Activated CD4-positive, alpha-beta T cell treated with anti-CD3 and anti-CD28 coated beads, Interleukin-2, amount 50 U/mL, for 24 hours (primary cell): ENCODE measurements around the gene PCYT1B.
"Not testable (repeated sequence)": the region's sequence is repeated elsewhere in the genome, so short reads cannot be mapped to it uniquely, and the experiment has no call there.

Experiments used
- DNase-seq, 2 donors: peaks; one replicate each; pipeline ENCODE4 v3.0.0-alpha.2; 2020; ENCODE audit warnings: low read depth in 1 of 2, low spot score in 1 of 2

The PCYT1B gene

DNA sequence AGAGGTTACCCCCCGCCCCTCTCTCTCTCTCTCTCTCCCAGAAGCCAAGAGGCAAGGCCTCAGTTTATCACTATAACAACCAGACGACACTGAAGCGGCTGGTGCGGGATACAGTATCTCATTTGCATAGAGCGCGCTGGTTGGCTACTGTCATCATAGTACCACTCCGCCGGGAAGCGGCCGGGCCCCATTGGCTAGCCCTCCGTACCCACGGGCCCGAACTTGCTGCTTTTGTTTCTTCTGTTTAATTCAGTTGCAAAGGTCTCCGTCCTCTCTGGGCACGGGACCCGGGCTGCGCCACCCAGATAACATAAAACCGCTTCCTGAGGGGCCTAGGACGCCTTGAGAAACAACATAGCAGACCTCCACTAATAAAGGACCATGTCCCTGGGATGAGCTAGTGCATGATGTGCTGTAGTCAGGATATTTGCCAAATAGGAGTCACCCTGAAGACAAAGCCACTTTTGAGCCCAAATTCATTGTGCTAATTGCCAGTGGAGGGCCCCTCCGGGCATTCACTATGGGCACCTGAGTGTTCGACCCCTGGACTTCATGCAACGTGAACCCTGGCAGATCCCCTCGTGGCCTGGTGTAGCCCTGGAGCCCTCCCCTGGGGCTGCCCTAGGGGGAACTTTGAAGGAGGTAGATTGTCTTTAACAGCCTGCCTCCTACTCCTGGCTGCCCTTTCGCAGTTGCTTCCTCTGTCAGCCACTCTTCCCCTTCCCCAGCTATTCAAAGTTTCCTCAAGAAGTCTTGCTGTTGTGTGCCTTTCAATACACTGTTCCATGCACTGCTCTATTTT, at the start of gene PCYT1B:
TSS of gene PCYT1B (minus strand) at position 91 of the 802 bp plus-strand sequence. CDS start 242 bp downstream, outside the sequence.
- peak; percentile 6 to 26 for DNase-seq

GRCh38 chrX:24696294-24696693, 49.1 kb upstream of the PCYT1B start:
- DNase-seq: no peak

DNA sequence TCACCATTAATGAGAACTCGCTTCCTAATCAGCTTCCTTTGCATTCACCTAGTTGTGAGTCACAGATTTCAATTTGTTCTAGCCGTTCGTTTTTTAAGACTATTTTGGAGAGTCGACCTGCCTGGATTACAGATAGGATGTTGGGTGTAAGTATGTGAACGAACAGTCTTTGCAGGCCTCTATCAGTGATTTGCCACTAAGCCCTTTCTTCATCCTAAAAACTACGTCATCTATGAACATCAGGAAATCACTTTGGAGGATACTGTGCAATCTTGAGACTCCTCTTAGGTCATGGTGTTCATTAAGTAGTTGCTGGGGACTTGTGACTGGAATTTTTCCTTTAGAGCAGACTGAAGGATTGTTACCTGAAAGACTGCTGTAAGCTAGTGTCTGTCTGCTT, 47.7 kb upstream of the PCYT1B start:
- DNase-seq: no peak

GRCh38 chrX:24693453-24694202, 46.5 kb upstream of the PCYT1B start, which contains the start of gene POLA1:
TSS of gene POLA1 (plus strand) at chrX:24693918. CDS start at chrX:24693962, 44 bp downstream.
- DNase-seq: peak; percentile 60 to 70

GRCh38 chrX:24692305-24692704, 45.2 kb upstream of the PCYT1B start:
- no peak for DNase-seq

GRCh38 chrX:24684048-24684447, 36.9 kb upstream of the PCYT1B start:
- DNase-seq: no peak

DNA sequence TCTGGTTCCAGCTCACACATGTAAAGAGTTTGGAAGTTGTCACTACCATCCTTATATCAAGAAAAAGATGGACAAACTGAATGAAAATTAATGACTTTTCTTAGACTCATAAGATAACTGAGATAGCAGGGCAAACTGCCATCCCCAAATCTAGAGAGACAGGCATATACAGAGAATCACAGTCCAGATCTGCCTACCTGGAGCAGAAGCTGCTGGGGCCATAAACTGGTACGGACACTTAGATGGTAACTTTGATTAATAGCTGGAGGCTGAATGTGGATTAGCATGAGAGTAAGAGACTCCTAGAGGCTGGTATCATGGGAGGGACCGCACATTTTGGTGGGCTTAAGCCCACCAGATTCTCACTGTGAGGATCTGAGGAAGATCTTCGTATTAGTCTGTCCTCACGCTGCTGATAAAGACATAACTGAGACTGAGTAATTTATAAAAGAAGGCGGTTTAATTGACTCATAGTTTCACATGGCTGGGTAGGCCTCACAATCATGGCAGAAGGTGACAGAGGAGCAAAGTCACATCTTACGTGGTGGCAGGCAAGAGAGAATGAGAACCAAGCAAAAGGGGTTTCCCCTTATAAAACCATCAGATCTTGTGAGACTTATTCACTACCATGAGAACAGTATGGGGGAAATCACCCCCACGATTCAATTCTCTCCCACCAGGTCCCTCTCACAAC, 35.7 kb upstream of the PCYT1B start:
- peak in 1 of 2 donors; percentile 37 for DNase-seq

DNA sequence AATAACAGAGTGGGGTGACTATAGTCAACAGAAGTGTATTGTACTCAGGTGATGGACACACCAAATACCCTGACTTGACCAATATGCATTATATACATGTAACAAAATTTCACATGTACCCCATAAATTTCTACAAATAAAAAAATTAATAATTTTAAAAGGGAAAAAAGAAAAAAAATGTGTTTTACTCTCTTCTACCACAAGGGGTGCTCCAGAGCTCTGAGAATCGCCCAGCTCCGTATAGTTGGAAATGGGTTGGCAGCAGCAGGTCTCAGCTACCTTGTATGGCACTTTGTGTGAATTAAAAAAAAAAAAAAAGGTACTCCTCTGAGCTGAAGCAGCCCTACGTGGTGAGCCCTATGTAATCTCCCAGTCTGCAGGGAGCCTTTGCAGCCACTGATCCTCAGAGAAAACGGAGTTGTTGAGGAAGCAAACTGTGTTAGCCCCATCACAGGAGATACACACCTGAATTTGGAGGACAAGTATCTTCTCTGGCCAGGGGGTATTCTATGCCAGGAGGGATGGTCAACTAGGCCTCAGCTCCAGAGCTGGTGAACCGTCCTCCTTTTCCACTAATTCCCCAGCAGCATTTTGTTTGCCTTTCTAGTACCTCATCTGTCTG, 29.4 kb upstream of the PCYT1B start:
- no peak for DNase-seq

DNA sequence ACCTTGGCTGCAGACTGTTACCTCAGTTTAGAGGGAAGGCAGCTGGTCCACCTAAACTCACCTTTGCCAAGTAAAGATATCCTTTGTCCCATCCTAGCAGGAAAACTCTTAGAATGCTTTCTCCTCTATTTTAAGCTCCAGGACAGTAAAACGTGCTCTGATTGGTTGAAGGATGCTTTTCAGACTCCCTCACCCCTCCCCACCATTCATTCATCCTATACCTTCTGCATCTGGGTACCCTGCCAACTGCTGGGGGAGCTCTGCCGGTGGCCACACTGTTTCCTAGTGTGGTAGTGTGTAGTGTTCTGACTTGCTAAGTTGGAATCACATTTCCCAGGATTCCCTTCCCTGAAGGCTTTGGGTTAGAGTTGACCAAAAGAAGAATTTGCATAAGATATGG, 26.3 kb upstream of the PCYT1B start:
- no peak for DNase-seq

DNA sequence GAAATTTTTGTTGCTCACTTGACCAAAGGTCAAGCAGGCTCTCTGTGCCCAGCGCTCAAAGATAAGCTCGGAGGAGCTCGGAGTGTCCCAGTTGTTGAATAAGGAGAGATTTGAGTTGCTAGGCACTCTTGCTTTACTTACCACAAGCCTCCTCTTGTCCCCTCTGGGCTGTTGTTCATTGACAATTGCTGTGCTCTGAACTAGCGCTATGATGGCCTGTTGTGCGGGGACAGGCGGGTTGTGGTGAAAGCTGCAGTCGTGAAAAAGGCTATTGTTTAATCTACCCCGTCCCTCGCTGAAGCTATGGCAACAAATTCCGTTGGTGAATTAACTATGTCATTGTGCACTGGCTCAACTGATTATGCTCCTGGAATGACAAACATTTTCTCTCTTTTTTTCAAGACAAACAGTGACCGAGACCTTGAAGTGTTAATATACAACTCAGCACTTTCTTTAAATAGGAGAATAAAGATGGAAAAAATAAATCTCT, 25.6 kb upstream of the PCYT1B start:
- DNase-seq: no peak

GRCh38 chrX:24668111-24668510, 21.0 kb upstream of the PCYT1B start:
- DNase-seq: no peak

- no peak for DNase-seq
These were observed 15.2 kb upstream of the PCYT1B start for GRCh38 chrX:24662352-24662751.

DNA sequence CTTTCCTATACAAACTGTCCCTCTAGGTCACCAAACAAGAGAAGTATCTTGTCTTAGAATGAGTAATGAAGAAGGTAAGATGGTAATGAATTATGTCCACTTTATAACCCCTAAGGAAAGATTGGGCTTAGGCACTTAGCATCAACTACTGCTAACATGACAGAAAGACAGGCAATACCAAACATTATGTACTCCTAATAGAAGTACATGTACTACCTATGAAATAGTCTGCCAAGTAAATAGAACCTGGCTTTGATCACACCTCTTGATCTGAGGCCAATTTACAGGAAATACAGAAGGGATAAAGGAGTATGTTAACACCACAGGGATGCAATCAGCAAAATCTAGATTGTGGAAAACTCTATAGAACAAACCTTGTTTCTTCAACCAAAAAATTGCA, 14.1 kb upstream of the PCYT1B start:
- DNase-seq: no peak

GRCh38 chrX:24659646-24660045, 12.5 kb upstream of the PCYT1B start:
- no peak for DNase-seq

GRCh38 chrX:24659106-24659505, 12.0 kb upstream of the PCYT1B start:
- no peak for DNase-seq

- DNase-seq: no peak
These were observed 11.3 kb upstream of the PCYT1B start for GRCh38 chrX:24658421-24658820.

- no peak for DNase-seq
These were observed 10.7 kb upstream of the PCYT1B start for GRCh38 chrX:24657671-24658386.

DNA sequence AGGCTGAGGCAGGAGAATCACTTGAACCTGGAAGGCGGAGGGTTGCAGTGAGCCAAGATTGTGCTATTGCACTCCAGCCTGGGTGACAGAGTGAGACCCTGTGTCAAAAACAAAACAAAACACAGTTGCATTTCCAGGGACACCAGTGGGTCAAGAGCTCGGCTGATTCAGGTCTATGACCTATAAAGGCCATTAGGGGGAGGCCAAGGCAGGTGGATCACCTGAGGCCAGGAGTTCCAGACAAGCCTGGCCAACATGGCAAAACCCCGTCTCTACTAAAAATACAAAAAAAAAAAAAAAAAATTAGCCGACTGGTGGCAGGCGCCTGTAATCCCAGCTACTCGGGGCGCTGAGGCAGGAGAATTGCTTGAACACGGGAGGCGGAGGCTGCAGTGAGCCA, 8.5 kb upstream of the PCYT1B start:
- DNase-seq: not testable (repeated sequence)

DNA sequence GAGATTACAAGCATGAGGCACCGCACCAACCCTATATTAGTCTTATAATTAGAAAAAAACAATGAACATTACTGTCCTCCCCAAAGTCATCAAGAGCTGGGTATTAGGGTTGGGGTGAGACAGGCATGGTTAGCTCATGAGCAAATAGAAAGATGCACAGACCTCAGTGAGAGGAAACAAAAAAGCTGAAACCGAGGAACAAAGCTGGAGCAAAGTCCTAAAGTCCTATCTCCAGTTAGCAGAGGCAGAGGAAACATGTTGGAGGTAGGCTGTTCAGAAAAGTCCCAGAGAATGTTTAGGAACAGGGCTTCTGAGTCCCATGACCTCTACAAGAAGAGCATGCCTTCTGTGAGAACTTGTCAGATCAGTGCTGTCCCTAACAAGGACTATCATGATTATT, 4.6 kb upstream of the PCYT1B start:
- no peak for DNase-seq

- no peak for DNase-seq
These were observed 1.3 kb upstream of the PCYT1B start for GRCh38 chrX:24648495-24648894.
